Fibroblast of lung (primary cell): Measurements from ENCODE around the gene ZNF544.

Experiments
- EZH2 ChIP-seq: IDR thresholded peaks from 2 replicates; pipeline ENCODE4 v1.5.1; 2012; ENCODE audit warnings: low read length, control low read depth, mild to moderate bottlenecking; ENCODE audit errors: missing control alignments
- TF ChIP-seq, protein P1 (sequence below), 2 donors: IDR thresholded peaks in 1 of 2; conservative IDR thresholded peaks in 1 of 2; 1 replicate in 1 of 2; 2 replicates in 1 of 2; pipeline ENCODE4 v1.5.1; 2011 to 2012; ENCODE audit warnings: low read length in 2 of 2, control low read depth in 1 of 2, inconsistent platforms in 1 of 2, low read depth in 1 of 2, mild to moderate bottlenecking in 1 of 2

DNA sequence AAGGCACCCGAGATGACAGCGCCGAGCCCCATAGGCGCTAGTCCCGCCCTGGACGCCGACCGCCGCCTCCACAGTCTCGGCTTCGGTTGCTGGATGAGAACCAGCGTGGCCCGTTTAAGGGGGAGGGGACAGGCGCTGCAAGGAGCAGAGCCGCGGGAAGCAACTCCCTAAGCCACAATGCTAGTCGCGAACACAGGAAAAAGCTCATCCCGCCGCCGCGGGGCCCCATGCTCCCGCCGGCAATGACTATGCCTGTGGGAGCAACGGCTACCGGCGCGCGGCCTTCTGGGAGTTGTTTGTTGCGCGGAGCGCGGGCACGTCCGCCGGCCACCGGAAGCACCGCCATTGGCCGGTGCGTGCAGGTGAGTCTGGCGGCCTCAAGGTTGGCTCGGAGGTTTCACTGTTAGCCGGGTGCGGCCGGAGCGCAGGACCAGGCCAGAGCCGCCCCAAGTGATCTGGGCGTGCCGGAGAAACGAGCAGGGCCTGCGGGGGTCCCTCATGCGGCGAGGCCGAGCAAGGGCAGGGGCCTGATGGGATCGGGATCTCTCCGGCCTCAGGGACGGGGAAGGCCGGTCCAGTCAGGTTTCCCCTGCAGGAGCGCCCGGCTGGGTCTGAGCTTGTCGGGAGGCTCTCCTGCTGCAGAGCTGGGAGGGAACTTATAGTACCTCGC, at the start of gene ZNF544:
- TF ChIP-seq, protein P1, sequence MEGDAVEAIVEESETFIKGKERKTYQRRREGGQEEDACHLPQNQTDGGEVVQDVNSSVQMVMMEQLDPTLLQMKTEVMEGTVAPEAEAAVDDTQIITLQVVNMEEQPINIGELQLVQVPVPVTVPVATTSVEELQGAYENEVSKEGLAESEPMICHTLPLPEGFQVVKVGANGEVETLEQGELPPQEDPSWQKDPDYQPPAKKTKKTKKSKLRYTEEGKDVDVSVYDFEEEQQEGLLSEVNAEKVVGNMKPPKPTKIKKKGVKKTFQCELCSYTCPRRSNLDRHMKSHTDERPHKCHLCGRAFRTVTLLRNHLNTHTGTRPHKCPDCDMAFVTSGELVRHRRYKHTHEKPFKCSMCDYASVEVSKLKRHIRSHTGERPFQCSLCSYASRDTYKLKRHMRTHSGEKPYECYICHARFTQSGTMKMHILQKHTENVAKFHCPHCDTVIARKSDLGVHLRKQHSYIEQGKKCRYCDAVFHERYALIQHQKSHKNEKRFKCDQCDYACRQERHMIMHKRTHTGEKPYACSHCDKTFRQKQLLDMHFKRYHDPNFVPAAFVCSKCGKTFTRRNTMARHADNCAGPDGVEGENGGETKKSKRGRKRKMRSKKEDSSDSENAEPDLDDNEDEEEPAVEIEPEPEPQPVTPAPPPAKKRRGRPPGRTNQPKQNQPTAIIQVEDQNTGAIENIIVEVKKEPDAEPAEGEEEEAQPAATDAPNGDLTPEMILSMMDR (conservative IDR thresholded peaks at IDR 0.05 in 1 of 2, IDR thresholded peaks at IDR 0.05 in 1 of 2; ENCODE audit: low read depth in 1 of 2, low read length in 2 of 2): peak; percentile 33 to 40
- TF ChIP-seq EZH2: no peak
